ENCODE data around the gene SPDYC. TPM values are rescaled to one million over a fixed set of nuclear protein-coding genes. Genes with fewer than 3 reads are reported as not detected.
A peak's percentile ranks its signal among the peaks of the same experiment; 100 is the strongest.
"Not testable (repeated sequence)": the region's sequence is repeated elsewhere in the genome, so short reads cannot be mapped to it uniquely, and the experiment has no call there.

Gene SPDYC
- total and polyA plus RNA-seq, 5 experiments from 2014 or later = not detected

DNA sequence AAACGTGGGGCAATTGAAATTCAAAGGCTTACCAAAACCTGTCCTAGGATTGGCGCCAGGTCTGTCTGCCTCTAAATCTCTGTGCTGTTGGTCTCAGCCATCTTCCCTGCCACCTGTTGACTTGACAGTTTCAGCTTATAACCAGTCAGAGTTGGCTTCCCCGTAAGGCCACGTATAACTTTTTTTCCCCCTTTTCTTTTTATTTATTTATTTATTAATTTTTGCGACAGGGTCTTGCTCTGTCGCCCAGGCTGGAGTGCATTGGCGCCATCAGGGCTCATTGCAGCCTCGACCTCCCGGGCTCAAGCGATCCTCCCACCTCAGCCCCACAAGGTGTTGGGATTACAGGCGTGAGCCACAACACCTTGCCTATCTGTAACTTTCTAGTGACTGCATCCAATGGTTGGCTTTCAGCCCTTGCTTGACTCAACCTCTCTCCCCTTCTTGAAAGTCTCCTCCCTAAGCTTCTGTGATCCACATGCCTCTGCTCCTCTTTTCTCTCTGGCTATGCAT is 34.3 kb upstream of the SPDYC start:
- POLR2A ChIA-PET = interaction anchor here (0.5 to 5.6 kb wide), 25 partner anchors 12 to 1177 kb away, joined by 3 to 135 read pairs (median 5); partner anchors contain the start of genes ARL2, CAPN1, DPF2 and FAU
- no peak for DNase-seq
- Mint-ChIP-seq H3K36me3 (peaks cover 0 to 13% (median 0%) of the 10 kb centered on the region in 3 donors), H3K27me3 (no peaks in the 10 kb centered on the region), H3K4me3 (peak overlapping the region; percentile 94 to 100 (median 98)), H3K9me3 (no peaks in the 10 kb centered on the region), H3K4me1 (peaks cover 26 to 55% (median 45%) of the 10 kb centered on the region in 4 donors), H3K27ac (peak overlapping the region; percentile 99 to 100 (median 100))
- ATAC-seq = no peak

DNA sequence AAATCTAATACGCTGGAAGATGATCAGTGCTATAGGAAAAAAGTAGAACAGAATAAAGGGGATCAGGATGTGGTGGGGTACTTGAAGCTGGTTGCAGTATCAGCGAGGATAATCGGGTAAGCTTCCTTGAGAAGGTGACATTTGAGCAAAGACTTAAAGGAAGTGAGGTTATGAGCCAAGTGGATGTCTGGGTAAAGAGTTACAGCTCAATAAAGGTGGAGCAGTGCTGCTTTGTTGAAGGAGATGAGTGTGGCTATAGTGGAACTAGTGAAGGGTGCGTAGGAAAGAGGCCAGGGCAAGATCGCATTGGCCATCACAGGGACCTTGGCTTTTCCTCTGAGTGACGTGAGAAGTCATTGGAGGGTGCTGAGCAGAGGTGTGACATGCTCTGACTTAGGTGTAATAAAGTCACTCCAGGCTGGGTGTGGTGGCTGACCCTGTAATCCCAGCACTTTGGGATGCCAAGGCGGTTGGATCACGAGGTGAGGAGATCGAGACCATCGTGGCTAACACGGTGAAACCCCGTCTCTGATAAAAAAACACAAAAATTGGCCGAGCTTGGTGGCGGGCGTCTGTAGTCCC is 33.4 kb upstream of the SPDYC start:
- POLR2A ChIA-PET = interaction anchor here (0.7 to 5.6 kb wide), 6 partner anchors 13 to 361 kb away, joined by 4 to 135 read pairs (median 16); partner anchors contain the start of genes CAPN1, FAU, MRPL49 and POLA2
- ATAC-seq = no peak
- Mint-ChIP-seq H3K4me3 (peak overlapping the region; percentile 60 to 99 (median 80)), H3K4me1 (peaks cover 24 to 46% (median 45%) of the 10 kb centered on the region in 4 donors), H3K27ac (peak overlapping the region; percentile 84 to 100 (median 99)), H3K27me3 (no peaks in the 10 kb centered on the region), H3K36me3 (peaks cover 0 to 7% (median 0%) of the 10 kb centered on the region in 3 donors), H3K9me3 (no peaks in the 10 kb centered on the region)
- DNase-seq = no peak

DNA sequence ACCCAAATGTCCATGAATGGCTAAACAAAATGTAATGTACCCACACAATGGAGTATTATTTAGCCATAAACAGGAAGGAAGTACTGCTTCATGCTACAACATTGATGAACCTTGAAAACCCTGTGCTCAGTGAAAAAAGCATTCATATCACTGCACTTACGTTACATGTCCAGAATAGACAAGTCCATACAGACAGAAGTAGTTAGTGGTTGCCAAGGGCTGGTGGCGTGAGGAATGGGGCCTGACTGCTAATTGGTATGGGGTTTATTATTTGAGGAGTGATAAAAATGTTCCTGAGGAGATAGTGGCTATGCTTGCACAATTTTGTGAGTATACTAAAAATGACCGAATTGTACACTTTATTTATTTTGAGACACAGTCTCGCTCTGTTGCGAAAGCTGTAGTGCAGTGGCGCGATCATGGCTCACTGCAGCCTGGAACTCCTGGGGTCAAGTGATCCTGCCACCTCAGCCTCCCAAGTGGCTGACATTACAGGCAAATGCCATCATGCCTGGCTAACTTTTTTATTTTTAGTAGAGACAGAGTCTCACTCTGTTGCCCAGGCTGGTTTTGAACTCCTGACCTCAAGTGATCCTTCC is 28.0 kb upstream of the SPDYC start:
- Mint-ChIP-seq H3K27ac (no peak overlapping the region), H3K9me3 (no peaks in the 10 kb centered on the region), H3K27me3 (no peaks in the 10 kb centered on the region), H3K36me3 (no peaks in the 10 kb centered on the region), H3K4me1 (peaks cover 3 to 19% (median 6%) of the 10 kb centered on the region in 4 donors), H3K4me3 (no peak overlapping the region)
- ATAC-seq (no peak), DNase-seq (no peak)
- POLR2A ChIA-PET = no interaction called here

DNA sequence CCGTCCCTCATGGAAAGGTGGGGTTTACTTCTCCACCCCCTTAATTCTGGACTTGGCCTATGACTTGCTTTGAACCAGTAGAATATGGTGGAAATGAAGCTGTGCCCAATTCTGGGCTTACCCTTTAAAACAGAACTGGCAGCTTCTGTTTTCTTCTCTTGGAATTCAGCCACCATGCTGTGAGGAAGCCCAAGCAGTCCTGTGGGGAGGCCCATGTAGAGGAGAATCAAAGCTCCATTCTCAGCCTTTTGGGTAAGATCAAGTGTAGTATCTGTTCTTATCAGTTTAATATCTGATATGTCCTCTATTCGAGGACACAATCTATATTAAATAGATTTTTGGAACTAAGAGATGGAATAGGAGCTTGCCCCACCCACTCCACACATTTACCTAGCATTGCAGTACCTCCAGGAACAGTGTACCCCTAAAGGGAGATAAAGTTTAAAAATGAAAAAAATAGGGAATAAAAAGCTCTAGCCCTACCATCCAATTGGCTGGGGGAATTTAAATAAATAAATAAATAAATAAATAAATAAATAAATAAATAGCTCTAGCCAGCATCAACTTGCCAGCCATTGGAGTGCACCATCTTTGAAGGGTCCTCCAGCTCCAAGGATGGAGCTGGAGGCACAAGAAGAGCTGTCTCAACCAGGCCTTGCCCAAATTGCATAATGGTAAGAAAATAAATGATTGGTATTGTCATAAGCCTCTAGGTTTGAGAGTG is 22.5 kb upstream of the SPDYC start:
- POLR2A ChIA-PET = no interaction called here
- no peaks in the 10 kb centered on the region for H3K36me3 Mint-ChIP-seq
- no peak overlapping the region for H3K4me3 Mint-ChIP-seq
- H3K9me3 Mint-ChIP-seq = no peaks in the 10 kb centered on the region
- no peak overlapping the region for H3K27ac Mint-ChIP-seq
- no peak for ATAC-seq
- peaks cover 0 to 8% (median 3%) of the 10 kb centered on the region in 5 donors for H3K27me3 Mint-ChIP-seq
- DNase-seq = no peak
- peaks cover 0 to 26% (median 2%) of the 10 kb centered on the region in 4 donors for H3K4me1 Mint-ChIP-seq

DNA sequence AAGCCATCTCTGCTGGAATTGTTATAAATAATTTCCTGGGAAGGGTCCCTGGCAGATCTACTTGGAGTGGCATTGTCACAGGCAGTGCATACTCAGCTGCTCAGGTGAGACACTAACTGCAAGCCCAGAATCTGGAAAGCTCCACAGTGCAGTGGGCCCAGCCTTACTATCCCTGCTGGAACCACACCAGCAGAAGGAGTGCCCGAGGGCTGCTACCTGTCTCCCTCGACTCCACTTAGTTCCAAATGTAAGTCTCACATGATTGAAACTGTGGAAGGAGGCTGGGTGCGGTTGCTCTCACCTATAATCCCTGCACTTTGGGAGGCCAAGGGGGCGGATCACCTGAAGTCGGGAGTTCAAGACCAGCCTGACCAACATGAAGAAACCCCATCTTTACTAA is 21.4 kb upstream of the SPDYC start:
- Mint-ChIP-seq H3K27ac (peak overlapping the region in 1 of 10 donors; percentile 68), H3K27me3 (peaks cover 0 to 11% (median 3%) of the 10 kb centered on the region in 5 donors), H3K4me3 (no peak overlapping the region), H3K9me3 (no peaks in the 10 kb centered on the region), H3K36me3 (no peaks in the 10 kb centered on the region), H3K4me1 (peaks cover 0 to 26% (median 2%) of the 10 kb centered on the region in 4 donors)
- no peak for ATAC-seq
- POLR2A ChIA-PET = no interaction called here
- no peak for DNase-seq

DNA sequence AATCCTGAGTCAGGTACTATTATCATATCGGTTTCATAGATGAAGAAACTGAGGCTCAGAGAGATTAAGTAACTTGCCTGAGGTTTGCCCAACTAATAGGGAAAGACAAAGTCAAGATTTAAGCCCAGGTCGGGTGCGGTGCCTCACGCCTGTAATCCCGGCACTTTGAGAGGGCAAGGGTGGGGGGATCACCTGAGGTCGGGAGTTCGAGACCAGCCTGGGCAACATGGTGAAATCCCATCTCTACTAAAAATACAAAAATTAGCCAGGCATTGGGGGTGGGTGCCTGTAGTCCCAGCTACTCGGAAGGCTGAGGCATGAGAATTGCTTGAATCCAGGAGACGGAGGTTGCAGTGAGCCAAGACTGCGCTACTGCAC is 19.9 kb upstream of the SPDYC start:
- not testable (repeated sequence) for H3K36me3 Mint-ChIP-seq, H3K9me3 Mint-ChIP-seq

DNA sequence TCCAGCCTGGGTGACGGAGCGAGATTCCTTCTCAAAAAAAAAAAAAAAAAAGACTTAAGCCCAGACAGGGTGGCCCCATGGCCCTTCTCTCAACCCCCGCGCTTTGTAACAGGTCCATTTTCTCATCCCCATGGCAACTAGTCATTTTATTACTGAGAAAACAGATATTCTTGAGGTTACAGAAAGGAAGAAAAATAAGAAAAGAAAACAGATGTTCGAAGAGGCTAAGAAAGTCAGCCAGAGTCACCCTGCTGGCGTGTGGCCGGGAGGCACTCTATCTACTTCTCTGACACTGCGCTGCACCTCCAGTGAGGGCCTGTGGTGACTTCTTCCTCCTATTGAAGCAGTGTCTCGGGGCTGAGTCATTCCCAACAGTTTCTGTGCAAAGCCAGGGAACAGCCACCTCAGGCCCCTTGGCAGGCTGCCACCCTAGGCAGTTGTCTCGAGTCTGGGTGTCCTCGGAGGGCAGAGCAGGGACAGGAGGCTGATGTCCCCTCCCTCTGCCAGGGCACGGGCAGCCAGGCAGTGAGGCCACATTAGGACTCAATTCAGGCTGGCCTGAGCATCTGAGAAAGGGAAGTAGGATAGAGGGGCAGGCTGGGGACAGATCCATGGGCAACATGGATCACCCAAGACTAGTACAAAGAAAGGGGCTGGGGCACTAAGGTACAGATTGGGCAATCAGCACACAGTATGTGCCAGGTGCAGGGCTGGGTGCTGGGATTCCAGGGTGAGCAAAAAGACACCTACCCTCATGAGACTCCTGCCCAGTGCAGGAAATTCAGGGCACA is 19.3 kb upstream of the SPDYC start:
- Mint-ChIP-seq H3K27me3 (peaks cover 0 to 11% (median 3%) of the 10 kb centered on the region in 5 donors), H3K4me3 (peak overlapping the region in 1 of 10 donors; percentile 7), H3K9me3 (no peaks in the 10 kb centered on the region), H3K36me3 (no peaks in the 10 kb centered on the region), H3K4me1 (peaks cover 0 to 26% (median 2%) of the 10 kb centered on the region in 4 donors), H3K27ac (peak overlapping the region in 2 of 10 donors; percentile 2 to 83)
- POLR2A ChIA-PET = no interaction called here
- DNase-seq = no peak
- ATAC-seq = no peak

More for the DNA sequence above, 19.9 kb upstream of the SPDYC start:
- peaks cover 0 to 26% (median 2%) of the 10 kb centered on the region in 4 donors for H3K4me1 Mint-ChIP-seq
- H3K27ac Mint-ChIP-seq, POLR2A ChIA-PET, H3K4me3 Mint-ChIP-seq, ATAC-seq, DNase-seq: not testable (repeated sequence)
- H3K27me3 Mint-ChIP-seq = peaks cover 0 to 11% (median 3%) of the 10 kb centered on the region in 5 donors

DNA sequence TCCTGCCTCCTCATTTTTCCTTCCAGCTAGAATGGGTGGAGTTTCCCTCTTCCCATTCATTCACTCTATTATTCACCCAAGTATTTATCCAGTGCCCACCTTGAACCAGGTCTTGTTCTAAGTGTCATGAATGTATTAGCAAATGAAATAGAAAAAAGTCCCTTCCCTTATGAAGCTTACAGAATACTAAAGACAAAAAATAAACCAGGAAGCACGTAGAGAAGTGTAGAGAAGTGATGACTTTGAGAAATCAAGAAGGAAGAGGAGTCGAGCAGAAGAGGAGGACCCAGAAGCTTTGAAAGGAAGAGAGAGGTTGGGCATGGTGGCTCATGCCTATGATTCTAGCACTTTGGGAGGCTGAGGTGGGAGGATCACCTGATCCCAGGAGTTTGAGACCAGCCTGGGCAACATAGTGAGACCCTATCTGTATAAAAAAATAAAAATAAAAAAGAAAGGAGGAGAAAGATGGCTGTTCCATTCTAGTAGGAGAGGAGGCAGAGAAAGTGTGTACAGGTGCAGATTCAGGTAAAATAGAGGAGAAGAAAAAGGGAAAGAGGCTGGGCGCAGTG is 18.6 kb upstream of the SPDYC start:
- no peak for DNase-seq
- Mint-ChIP-seq H3K4me1 (peaks cover 0 to 22% (median 2%) of the 10 kb centered on the region in 4 donors), H3K36me3 (no peaks in the 10 kb centered on the region), H3K27me3 (peaks cover 0 to 11% (median 3%) of the 10 kb centered on the region in 5 donors), H3K9me3 (no peaks in the 10 kb centered on the region), H3K4me3 (no peak overlapping the region), H3K27ac (peak overlapping the region in 3 of 10 donors; percentile 2 to 83 (median 16))
- POLR2A ChIA-PET = no interaction called here
- ATAC-seq = no peak

DNA sequence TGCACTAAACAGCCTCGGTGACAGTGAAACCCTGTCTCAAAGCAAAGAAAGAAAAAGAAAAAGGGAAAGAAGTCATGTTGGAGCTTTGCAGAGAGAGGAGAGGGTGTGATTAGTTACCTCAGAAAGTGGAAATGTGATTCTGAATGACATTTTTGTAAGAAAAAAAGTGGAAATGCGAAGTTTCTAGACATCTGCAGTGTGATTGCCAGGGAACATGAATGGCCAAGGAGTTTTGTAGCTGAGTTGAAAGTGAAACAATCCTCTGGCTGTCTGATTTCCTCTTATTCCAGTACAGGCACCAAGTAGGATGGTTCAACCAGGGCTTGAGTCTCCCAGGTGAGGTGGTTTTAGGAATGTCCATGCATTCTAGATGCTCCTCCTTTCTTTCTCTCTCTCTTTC is 17.9 kb upstream of the SPDYC start:
- peaks cover 0 to 19% (median 2%) of the 10 kb centered on the region in 4 donors for H3K4me1 Mint-ChIP-seq
- POLR2A ChIA-PET = no interaction called here
- no peaks in the 10 kb centered on the region for H3K36me3 Mint-ChIP-seq
- no peak overlapping the region for H3K4me3 Mint-ChIP-seq
- H3K9me3 Mint-ChIP-seq = no peaks in the 10 kb centered on the region
- DNase-seq = no peak
- no peak for ATAC-seq
- H3K27ac Mint-ChIP-seq = peak overlapping the region in 1 of 10 donors; percentile 16
- peaks cover 0 to 11% (median 3%) of the 10 kb centered on the region in 5 donors for H3K27me3 Mint-ChIP-seq

DNA sequence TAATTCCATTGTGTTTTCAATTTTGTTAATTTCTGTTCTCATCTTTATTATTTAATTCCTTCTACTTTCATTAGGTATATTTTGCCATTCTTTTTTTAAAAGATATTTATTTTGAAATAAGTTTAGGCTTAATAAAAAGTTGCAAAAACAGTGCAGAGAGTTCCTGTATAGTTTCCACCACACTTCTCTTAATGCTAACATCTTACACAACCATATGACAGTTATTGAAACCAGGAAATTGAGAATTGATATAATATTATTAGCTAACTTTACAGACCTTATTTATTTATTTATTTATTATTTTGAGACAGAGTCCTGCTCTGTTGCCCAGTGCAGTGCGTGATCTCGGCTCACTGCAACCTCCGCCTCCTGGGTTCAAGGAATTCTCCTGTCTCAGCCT is 13.8 kb upstream of the SPDYC start:
- DNase-seq (no peak), ATAC-seq (no peak)
- POLR2A ChIA-PET = interaction anchor here (1.0 to 1.2 kb wide), 2 partner anchors 21 to 25 kb away, joined by 3 read pairs; partner anchors contain the start of gene CAPN1
- Mint-ChIP-seq H3K27ac (no peak overlapping the region), H3K27me3 (peaks cover 0 to 5% (median 2%) of the 10 kb centered on the region in 5 donors), H3K9me3 (no peaks in the 10 kb centered on the region), H3K4me1 (peaks cover 0 to 6% (median under 1%) of the 10 kb centered on the region in 4 donors), H3K36me3 (no peaks in the 10 kb centered on the region), H3K4me3 (no peak overlapping the region)

DNA sequence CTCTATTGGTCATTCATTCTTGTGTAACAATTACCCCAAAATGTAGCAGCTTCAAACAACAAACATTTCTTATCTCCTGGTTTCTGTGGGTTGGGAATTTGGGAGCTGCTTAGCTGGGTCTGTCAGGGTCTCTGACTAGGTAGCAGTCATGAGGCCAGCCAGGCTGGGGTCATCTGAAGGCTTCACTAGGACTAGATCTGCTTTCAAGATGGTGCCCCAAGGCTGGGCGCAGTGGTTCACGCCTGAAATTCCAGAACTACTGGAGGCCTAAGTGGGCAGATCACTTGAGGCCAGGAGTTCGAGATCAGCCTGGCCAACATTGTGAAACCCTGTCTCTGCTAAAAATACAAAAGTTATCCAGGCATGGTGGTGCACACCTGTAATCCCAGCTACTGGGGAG is 13.1 kb upstream of the SPDYC start:
- Mint-ChIP-seq H3K27ac (peak overlapping the region in 1 of 10 donors; percentile 18), H3K4me3 (no peak overlapping the region), H3K9me3 (no peaks in the 10 kb centered on the region), H3K36me3 (no peaks in the 10 kb centered on the region), H3K4me1 (peaks cover 0 to 5% (median 0%) of the 10 kb centered on the region in 4 donors), H3K27me3 (peaks cover 0 to 3% (median 0%) of the 10 kb centered on the region in 5 donors)
- POLR2A ChIA-PET = interaction anchor here (1.0 to 1.2 kb wide), 2 partner anchors 22 to 25 kb away, joined by 3 read pairs; partner anchors contain the start of gene CAPN1
- ATAC-seq = no peak
- no peak for DNase-seq

DNA sequence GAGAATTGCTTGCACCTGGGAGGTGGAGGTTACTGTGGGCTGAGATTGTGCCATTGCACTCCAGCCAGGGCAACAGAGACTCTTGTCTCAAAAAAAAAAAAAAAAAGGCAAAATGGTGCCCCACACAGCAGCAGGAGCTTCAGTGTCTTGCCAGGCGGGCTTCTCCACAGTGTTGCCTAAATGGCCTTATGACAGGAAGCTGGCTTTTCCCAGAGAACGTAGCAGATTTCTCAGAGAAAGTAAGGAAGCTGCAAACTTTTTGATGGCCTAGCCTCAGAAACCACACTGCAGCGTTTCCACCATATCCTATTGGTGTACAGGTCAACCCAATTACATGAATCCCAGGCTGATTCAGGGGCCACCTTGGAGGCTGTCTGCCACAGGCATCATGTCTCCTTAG is 12.7 kb upstream of the SPDYC start:
- Mint-ChIP-seq H3K4me3 (no peak overlapping the region), H3K27me3 (peaks cover 0 to 3% (median 0%) of the 10 kb centered on the region in 5 donors), H3K27ac (peak overlapping the region in 1 of 10 donors; percentile 18), H3K9me3 (no peaks in the 10 kb centered on the region), H3K4me1 (peaks cover 0 to 1% (median 0%) of the 10 kb centered on the region in 4 donors), H3K36me3 (no peaks in the 10 kb centered on the region)
- POLR2A ChIA-PET = no interaction called here
- ATAC-seq (no peak), DNase-seq (no peak)

All from naive thymus-derived CD8-positive, alpha-beta T cell (primary cell).